ENCODE data around the gene TXNDC16.
A peak's percentile ranks its signal among the peaks of the same experiment; 100 is the strongest.
"Not testable (repeated sequence)": the region's sequence is repeated elsewhere in the genome, so short reads cannot be mapped to it uniquely, and the experiment has no call there.

The TXNDC16 gene, protein sequence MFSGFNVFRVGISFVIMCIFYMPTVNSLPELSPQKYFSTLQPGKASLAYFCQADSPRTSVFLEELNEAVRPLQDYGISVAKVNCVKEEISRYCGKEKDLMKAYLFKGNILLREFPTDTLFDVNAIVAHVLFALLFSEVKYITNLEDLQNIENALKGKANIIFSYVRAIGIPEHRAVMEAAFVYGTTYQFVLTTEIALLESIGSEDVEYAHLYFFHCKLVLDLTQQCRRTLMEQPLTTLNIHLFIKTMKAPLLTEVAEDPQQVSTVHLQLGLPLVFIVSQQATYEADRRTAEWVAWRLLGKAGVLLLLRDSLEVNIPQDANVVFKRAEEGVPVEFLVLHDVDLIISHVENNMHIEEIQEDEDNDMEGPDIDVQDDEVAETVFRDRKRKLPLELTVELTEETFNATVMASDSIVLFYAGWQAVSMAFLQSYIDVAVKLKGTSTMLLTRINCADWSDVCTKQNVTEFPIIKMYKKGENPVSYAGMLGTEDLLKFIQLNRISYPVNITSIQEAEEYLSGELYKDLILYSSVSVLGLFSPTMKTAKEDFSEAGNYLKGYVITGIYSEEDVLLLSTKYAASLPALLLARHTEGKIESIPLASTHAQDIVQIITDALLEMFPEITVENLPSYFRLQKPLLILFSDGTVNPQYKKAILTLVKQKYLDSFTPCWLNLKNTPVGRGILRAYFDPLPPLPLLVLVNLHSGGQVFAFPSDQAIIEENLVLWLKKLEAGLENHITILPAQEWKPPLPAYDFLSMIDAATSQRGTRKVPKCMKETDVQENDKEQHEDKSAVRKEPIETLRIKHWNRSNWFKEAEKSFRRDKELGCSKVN

DNA sequence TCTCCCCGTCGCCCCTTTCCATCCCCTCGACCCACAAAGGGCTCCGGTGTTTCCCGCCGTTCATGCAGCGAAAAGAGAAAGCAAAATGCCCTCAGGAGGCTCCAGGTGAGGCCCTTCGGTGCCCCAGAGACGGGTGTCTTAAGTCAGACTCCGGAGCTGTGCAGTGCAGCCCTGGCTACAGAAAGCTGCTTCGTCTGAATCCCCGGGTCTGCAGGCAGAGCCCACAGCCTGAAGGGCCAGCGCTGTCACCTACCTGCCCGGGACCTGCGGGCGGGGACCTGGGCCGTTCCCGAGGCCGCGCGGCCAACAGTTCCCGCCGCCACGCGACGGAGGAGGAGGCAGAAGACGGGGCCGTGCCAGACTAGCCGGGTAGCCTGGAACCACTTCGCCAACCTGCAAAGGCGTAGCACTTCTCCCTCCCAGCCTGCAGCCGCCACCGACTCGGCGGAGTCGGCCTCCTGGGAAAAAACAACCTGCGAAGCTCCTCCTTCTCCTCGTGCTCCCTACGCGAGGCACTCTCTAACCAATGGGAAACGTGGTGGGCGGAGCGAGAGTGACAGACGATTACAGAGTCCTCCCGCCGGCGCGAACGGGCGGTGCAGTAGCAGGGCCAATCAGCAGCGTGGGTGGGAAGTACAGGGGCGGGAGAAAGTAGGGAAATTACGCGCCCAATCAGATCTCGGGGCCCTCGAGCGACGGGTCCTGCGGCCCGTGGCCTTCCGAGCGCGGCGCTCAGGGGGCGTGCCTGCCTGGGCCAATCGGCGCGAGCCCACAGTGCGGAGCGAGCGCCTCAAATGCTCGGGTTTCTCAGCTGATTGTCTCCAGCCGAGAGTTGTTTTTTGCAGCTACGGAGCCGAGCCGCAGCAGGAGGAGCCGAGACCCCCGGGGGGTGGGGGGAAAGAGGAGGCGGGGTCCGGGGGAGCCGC is at the start of gene TXNDC16, which contains the start of gene GPR137C:
TSS of gene TXNDC16 (minus strand) at position 443 of the 926 bp plus-strand sequence. CDS start 8,948 bp downstream, outside the sequence.
TSS of gene GPR137C (plus strand) at position 774 of the 926 bp plus-strand sequence. CDS start 312 bp downstream, outside the sequence.
- Histone ChIP-seq H3K4me1 (ENCODE audit: insufficient read depth, low read length) (peaks cover 16% of the 10 kb centered on the region), H3K9me3 (ENCODE audit: low read length) (no peaks in the 10 kb centered on the region), H3K36me3 (ENCODE audit: insufficient read depth, low read length) (no peaks in the 10 kb centered on the region), H3K9ac (ENCODE audit: low read length) (peak within 1 kb of the TSS; percentile 81), H3K4me3 (ENCODE audit: low read depth in 1 of 2, low read length in 2 of 2) (peak within 1 kb of the TSS; percentile 73 to 94), H3K27me3 (ENCODE audit: control insufficient read depth in 1 of 2, insufficient read depth in 2 of 2, low read length in 2 of 2) (no peaks in the 10 kb centered on the region), H3K27ac (ENCODE audit: low read depth, low read length) (peak within 1 kb of the TSS; percentile 76)

DNA sequence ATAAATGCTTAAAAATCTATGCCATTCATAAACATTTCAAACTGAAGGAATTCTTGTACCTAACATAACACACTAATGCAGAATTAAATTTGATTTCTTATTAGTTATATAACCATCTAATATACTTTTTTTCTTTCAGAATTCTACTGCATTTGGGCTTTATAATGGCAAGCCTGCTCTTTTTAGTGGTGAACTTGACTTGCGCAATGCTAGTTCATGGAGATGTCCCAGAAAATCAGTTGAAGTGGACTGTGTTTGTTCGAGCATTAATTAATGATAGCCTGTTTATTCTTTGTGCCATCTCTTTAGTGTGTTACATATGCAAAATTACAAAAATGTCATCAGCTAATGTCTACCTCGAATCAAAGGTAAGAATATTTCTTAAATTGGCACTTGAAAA is 47.7 kb upstream of the TXNDC16 start:
- no peak overlapping the region for H3K27ac ChIP-seq (ENCODE audit: low read depth, low read length)
- H3K9ac ChIP-seq (ENCODE audit: low read length) = no peak overlapping the region
- H3K27me3 ChIP-seq (ENCODE audit: control insufficient read depth in 1 of 2, insufficient read depth in 2 of 2, low read length in 2 of 2) = no peaks in the 10 kb centered on the region
- H3K4me3 ChIP-seq (ENCODE audit: low read depth in 1 of 2, low read length in 2 of 2) = no peak overlapping the region
- H3K4me1 ChIP-seq (ENCODE audit: insufficient read depth, low read length) = no peaks in the 10 kb centered on the region
- no peaks in the 10 kb centered on the region for H3K36me3 ChIP-seq (ENCODE audit: insufficient read depth, low read length)
- no peaks in the 10 kb centered on the region for H3K9me3 ChIP-seq (ENCODE audit: low read length)

DNA sequence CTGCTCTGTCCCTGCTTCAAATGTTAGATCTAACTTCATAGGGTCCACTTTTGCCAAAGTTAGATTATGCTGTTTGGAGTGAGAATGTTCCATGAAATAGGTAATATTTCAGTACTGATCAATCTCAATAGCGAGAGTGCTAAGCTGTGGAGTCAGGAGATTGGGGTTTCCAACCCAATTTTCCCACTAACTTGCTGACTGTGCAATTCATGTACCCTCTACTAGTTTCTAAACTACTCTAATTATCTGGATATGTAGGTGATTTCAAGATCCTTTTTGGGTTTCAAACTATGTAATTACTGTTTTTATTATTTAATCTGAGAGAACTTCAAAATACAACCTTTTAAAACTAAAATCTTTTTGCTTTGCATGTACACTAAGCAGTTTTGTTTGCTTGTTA is 46.3 kb upstream of the TXNDC16 start:
- no peaks in the 10 kb centered on the region for H3K27me3 ChIP-seq (ENCODE audit: control insufficient read depth in 1 of 2, insufficient read depth in 2 of 2, low read length in 2 of 2)
- H3K4me1 ChIP-seq (ENCODE audit: insufficient read depth, low read length) = no peaks in the 10 kb centered on the region
- no peaks in the 10 kb centered on the region for H3K36me3 ChIP-seq (ENCODE audit: insufficient read depth, low read length)
- no peak overlapping the region for H3K9ac ChIP-seq (ENCODE audit: low read length)
- no peaks in the 10 kb centered on the region for H3K9me3 ChIP-seq (ENCODE audit: low read length)
- no peak overlapping the region for H3K4me3 ChIP-seq (ENCODE audit: low read depth in 1 of 2, low read length in 2 of 2)
- H3K27ac ChIP-seq (ENCODE audit: low read depth, low read length) = no peak overlapping the region

DNA sequence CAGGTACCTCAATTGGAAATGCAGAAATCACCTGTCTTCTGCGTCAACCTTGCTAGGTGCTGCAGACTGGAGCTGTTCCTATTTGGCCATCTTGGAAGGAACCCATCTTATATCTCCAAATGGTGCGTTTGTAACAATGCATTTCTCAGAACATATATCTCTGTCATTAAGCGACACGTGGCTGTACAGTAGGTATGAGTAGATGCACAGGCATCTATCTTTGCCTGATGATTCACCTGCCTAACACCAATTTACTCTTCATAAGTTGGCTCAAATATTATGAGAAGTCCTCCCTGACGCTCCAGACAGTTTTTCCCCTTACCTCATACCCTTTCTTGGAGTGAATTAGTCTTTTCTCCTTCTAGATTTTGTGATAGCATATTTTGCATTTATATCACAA is 44.6 kb upstream of the TXNDC16 start:
- Histone ChIP-seq H3K4me1 (ENCODE audit: insufficient read depth, low read length) (no peaks in the 10 kb centered on the region), H3K36me3 (ENCODE audit: insufficient read depth, low read length) (no peaks in the 10 kb centered on the region), H3K4me3 (ENCODE audit: low read depth in 1 of 2, low read length in 2 of 2) (no peak overlapping the region), H3K27ac (ENCODE audit: low read depth, low read length) (no peak overlapping the region), H3K9me3 (ENCODE audit: low read length) (no peaks in the 10 kb centered on the region), H3K9ac (ENCODE audit: low read length) (no peak overlapping the region), H3K27me3 (ENCODE audit: control insufficient read depth in 1 of 2, insufficient read depth in 2 of 2, low read length in 2 of 2) (no peaks in the 10 kb centered on the region)

DNA sequence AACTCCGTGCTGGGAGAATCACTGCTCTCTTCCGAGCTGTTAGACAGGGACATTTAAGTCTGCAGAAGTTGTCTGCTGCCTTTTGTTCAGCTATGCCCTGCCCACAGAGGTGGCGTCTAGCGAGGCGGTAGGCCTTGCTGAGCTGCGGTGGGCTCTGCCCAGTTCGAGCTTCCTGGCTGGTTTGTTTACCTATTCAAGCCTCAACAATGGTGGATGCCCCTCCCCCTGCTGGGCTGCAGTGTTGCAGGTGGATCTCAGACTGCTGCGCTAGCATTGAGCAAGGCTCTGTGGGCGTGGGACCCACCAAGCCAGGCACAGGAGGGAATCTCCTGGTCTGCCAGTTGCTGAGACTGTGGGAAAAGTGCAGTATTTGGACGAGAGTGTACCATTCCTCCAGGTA is 44.0 kb upstream of the TXNDC16 start:
- H3K27ac ChIP-seq (ENCODE audit: low read depth, low read length) = no peak overlapping the region
- H3K9ac ChIP-seq (ENCODE audit: low read length) = no peak overlapping the region
- H3K9me3 ChIP-seq (ENCODE audit: low read length) = no peaks in the 10 kb centered on the region
- H3K4me3 ChIP-seq (ENCODE audit: low read depth in 1 of 2, low read length in 2 of 2) = no peak overlapping the region
- H3K27me3 ChIP-seq (ENCODE audit: control insufficient read depth in 1 of 2, insufficient read depth in 2 of 2, low read length in 2 of 2) = no peaks in the 10 kb centered on the region
- no peaks in the 10 kb centered on the region for H3K4me1 ChIP-seq (ENCODE audit: insufficient read depth, low read length)
- H3K36me3 ChIP-seq (ENCODE audit: insufficient read depth, low read length) = no peaks in the 10 kb centered on the region

DNA sequence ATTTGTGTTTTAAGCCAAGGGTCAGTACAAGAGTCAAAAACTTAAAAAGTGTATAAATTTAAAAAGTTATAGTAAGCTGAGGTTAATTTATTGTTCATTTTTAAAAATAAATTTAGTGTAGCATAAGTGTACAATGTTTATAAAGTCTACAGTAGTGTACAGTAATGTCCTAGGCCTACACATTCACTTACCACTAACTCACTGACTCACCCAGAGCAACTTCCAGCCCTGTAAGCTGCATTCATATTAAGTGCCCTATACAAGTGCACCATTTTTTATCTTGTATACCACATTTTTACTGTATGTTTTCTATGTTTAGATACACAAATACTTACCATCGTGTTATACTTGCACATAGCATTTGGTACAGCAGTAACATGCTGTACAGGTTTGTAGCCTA is 38.0 kb upstream of the TXNDC16 start:
- Histone ChIP-seq H3K4me3 (ENCODE audit: low read depth in 1 of 2, low read length in 2 of 2) (no peak overlapping the region), H3K4me1 (ENCODE audit: insufficient read depth, low read length) (no peaks in the 10 kb centered on the region), H3K9ac (ENCODE audit: low read length) (no peak overlapping the region), H3K27me3 (ENCODE audit: control insufficient read depth in 1 of 2, insufficient read depth in 2 of 2, low read length in 2 of 2) (no peaks in the 10 kb centered on the region), H3K27ac (ENCODE audit: low read depth, low read length) (no peak overlapping the region), H3K9me3 (ENCODE audit: low read length) (no peaks in the 10 kb centered on the region), H3K36me3 (ENCODE audit: insufficient read depth, low read length) (no peaks in the 10 kb centered on the region)

DNA sequence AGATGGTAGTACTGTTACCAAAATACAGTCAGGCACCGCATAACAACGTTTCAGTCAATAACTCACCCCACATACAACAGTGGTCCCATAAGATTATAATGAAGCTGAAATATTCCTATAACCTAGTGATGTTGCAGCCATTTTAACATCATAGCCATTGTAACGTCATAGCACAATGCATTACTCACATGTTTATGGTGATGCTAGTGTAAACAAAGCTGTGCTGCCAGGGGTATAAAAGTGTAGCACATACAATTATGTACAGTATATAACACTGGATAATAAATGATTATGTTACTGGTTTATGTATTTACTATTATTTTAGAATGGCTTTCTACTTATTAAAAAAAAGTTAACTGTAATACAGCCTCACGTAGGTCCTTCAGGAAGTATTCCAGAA is 37.3 kb upstream of the TXNDC16 start:
- H3K27ac ChIP-seq (ENCODE audit: low read depth, low read length) = no peak overlapping the region
- H3K27me3 ChIP-seq (ENCODE audit: control insufficient read depth in 1 of 2, insufficient read depth in 2 of 2, low read length in 2 of 2) = no peaks in the 10 kb centered on the region
- H3K9me3 ChIP-seq (ENCODE audit: low read length) = no peaks in the 10 kb centered on the region
- no peaks in the 10 kb centered on the region for H3K4me1 ChIP-seq (ENCODE audit: insufficient read depth, low read length)
- no peak overlapping the region for H3K4me3 ChIP-seq (ENCODE audit: low read depth in 1 of 2, low read length in 2 of 2)
- H3K9ac ChIP-seq (ENCODE audit: low read length) = no peak overlapping the region
- no peaks in the 10 kb centered on the region for H3K36me3 ChIP-seq (ENCODE audit: insufficient read depth, low read length)

DNA sequence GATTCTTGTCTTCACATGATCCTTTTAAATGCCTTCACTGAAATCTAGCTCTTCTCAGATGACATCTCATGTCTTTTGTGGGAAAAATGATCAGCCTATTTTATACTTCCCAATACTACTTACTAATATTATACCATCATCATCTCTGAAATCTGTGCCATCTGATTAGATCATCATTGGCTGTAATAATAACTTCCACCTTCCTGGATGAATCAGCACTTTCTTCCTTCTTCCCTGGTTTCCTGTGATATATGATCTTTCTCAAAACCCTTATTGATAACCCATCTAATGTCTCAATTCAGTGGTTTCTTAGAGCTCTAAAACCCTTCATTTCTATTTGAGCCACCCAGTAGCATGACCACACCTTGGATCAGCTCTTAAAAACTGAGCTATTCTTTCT is 31.2 kb upstream of the TXNDC16 start:
- no peaks in the 10 kb centered on the region for H3K4me1 ChIP-seq (ENCODE audit: insufficient read depth, low read length)
- H3K9ac ChIP-seq (ENCODE audit: low read length) = no peak overlapping the region
- H3K9me3 ChIP-seq (ENCODE audit: low read length) = no peaks in the 10 kb centered on the region
- no peak overlapping the region for H3K4me3 ChIP-seq (ENCODE audit: low read depth in 1 of 2, low read length in 2 of 2)
- no peaks in the 10 kb centered on the region for H3K27me3 ChIP-seq (ENCODE audit: control insufficient read depth in 1 of 2, insufficient read depth in 2 of 2, low read length in 2 of 2)
- no peak overlapping the region for H3K27ac ChIP-seq (ENCODE audit: low read depth, low read length)
- H3K36me3 ChIP-seq (ENCODE audit: insufficient read depth, low read length) = no peaks in the 10 kb centered on the region

DNA sequence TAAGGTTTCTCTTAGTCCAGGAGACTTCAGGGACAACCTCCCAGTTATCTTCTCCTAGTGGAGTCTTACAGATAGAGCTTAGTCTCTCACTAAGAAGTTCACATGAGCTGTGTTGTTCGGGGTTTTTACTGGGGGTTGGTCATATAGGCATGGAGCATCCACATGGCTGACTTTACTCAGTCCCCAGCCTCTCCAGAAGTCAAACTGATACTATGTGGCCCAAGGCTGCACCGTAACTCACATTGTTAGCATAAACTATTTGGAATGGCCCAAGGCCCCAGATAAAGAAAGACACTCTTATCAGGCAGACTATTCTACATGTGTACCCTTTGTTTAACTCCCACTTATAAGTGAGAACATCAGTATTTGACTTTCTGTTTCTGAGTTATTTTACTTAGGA is 23.6 kb upstream of the TXNDC16 start:
- Histone ChIP-seq H3K4me1 (ENCODE audit: insufficient read depth, low read length) (no peaks in the 10 kb centered on the region), H3K4me3 (ENCODE audit: low read depth in 1 of 2, low read length in 2 of 2) (no peak overlapping the region), H3K27ac (ENCODE audit: low read depth, low read length) (no peak overlapping the region), H3K9me3 (ENCODE audit: low read length) (peaks cover 3% of the 10 kb centered on the region), H3K27me3 (ENCODE audit: control insufficient read depth in 1 of 2, insufficient read depth in 2 of 2, low read length in 2 of 2) (no peaks in the 10 kb centered on the region), H3K36me3 (ENCODE audit: insufficient read depth, low read length) (no peaks in the 10 kb centered on the region), H3K9ac (ENCODE audit: low read length) (no peak overlapping the region)

DNA sequence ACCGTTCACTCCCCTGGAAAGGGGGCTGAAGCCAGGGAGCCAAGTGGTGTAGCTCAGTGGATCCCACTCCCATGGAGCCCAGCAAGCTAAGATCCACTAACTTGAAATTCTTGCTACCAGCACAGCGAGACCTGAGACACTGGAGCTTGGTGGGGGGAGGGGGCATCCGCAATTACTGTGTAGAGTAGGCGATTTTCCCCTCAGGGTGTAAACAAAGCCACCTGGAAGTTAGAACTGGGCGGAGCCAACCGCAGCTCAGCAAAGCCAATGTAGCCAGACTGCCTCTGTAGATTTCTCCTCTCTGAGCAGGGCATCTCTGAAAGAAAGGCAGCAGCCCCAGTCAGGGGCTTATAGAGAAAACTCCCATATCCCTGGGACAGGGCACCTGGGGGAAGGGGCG is 16.1 kb upstream of the TXNDC16 start:
- not testable (repeated sequence) for H3K27ac ChIP-seq (ENCODE audit: low read depth, low read length); H3K4me3 ChIP-seq (ENCODE audit: low read depth in 1 of 2, low read length in 2 of 2); H3K9ac ChIP-seq (ENCODE audit: low read length); H3K9me3 ChIP-seq (ENCODE audit: low read length); H3K4me1 ChIP-seq (ENCODE audit: insufficient read depth, low read length); H3K27me3 ChIP-seq (ENCODE audit: control insufficient read depth in 1 of 2, insufficient read depth in 2 of 2, low read length in 2 of 2); H3K36me3 ChIP-seq (ENCODE audit: insufficient read depth, low read length)

DNA sequence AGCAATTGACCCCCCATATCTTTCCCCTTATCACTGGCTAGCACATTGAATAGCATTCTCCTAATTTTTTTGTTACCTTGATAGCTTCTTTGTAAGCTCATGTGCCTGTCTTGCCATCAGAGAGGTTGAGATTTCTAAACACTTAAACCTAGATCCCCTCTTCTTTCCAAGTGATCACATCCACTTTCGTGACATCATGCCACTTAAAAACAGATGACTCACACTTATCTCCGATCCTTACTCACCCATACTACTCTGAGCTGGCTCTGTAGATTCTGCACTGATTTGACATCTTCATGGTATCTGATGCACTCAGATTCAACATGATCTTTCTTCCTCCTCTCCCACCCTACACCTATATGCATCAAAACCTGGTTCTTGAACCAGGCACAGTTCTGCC is 10.8 kb upstream of the TXNDC16 start:
- H3K36me3 ChIP-seq (ENCODE audit: insufficient read depth, low read length) = no peaks in the 10 kb centered on the region
- H3K27ac ChIP-seq (ENCODE audit: low read depth, low read length) = no peak overlapping the region
- no peak overlapping the region for H3K4me3 ChIP-seq (ENCODE audit: low read depth in 1 of 2, low read length in 2 of 2)
- no peaks in the 10 kb centered on the region for H3K4me1 ChIP-seq (ENCODE audit: insufficient read depth, low read length)
- H3K9ac ChIP-seq (ENCODE audit: low read length) = no peak overlapping the region
- no peaks in the 10 kb centered on the region for H3K27me3 ChIP-seq (ENCODE audit: control insufficient read depth in 1 of 2, insufficient read depth in 2 of 2, low read length in 2 of 2)
- no peaks in the 10 kb centered on the region for H3K9me3 ChIP-seq (ENCODE audit: low read length)

Measured in muscle layer of colon (tissue), 2 donors.